ENCODE data around the gene PPP3R1.

The PPP3R1 gene

DNA sequence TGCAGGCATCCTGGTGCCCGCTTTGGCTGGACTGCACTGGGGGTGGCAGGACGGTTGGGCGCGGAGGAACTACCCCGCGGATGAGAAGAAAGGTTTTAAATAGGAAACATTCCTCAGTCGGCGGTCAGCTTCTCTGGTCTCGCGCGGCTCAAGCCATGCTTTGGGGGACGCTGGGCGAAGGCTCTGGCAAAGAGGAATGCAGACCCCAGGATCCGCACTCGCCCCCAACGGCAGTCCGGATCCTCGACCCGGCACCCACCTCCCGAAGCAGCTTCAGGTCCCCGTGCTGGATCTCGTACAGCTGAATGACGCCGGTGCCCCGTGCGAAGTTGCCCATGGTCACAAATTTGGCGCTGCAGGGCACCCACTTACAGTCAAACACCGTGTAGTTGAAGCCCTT is 95.3 kb downstream of the PPP3R1 start:
- Histone ChIP-seq H4K91ac (ENCODE audit: low read length) (peak overlapping the region; percentile 21), H3K9ac (ENCODE audit: low read length) (peak overlapping the region; percentile 96), H2BK120ac (ENCODE audit: low read depth, low read length) (no peak overlapping the region), H2AFZ (ENCODE audit: low read depth, low read length) (peak overlapping the region; percentile 81), H4K8ac (ENCODE audit: low read length) (peak overlapping the region; percentile 30), H3K14ac (ENCODE audit: low read length in 2 of 2) (no peak overlapping the region), H3K18ac (ENCODE audit: low read depth in 1 of 2, low read length in 2 of 2) (peak overlapping the region; percentile 29 to 71), H3K79me1 (replicated peaks; ENCODE audit: low read length, poor library complexity, severe bottlenecking) (peaks cover 21% of the 10 kb centered on the region), H3K23ac (ENCODE audit: low read length in 2 of 2) (no peak overlapping the region), H2BK12ac (ENCODE audit: low read length in 2 of 2) (no peak overlapping the region), H3K4ac (ENCODE audit: low read depth in 1 of 2, low read length in 2 of 2) (peak overlapping the region in 1 of 2 experiments; percentile 71), H2AK5ac (ENCODE audit: low read length, severe bottlenecking) (no peak overlapping the region), H3K27ac (ENCODE audit: low read length, poor library complexity, severe bottlenecking) (peak overlapping the region; percentile 87), H3K4me1 (ENCODE audit: control insufficient read depth, insufficient read depth, low read depth, low read length) (peaks cover 1% of the 10 kb centered on the region), H3K9me3 (ENCODE audit: control insufficient read depth, low read length) (no peaks in the 10 kb centered on the region), H3K36me3 (ENCODE audit: control insufficient read depth in 1 of 2, insufficient read depth in 2 of 2, low read depth in 1 of 2, low read length in 2 of 2) (peaks cover 3 to 23% of the 10 kb centered on the region in 2 experiments), H3K4me3 (ENCODE audit: insufficient read depth in 1 of 2, low read depth in 1 of 2, low read length in 2 of 2) (peak overlapping the region; percentile 74 to 94), H3K4me2 (ENCODE audit: low read length, poor library complexity, severe bottlenecking) (peak overlapping the region; percentile 65), H2BK15ac (ENCODE audit: low read depth, poor library complexity, severe bottlenecking) (peak overlapping the region; percentile 12), H2BK5ac (ENCODE audit: low read depth, low read length, poor library complexity, severe bottlenecking) (no peak overlapping the region), H3K27me3 (ENCODE audit: control insufficient read depth in 1 of 2, insufficient read depth in 1 of 2, low read length in 2 of 2) (no peaks in the 10 kb centered on the region)
- DNase-seq, result no peak
- under 1% methylated on average over 28 of the region's 28 CpGs for WGBS

DNA sequence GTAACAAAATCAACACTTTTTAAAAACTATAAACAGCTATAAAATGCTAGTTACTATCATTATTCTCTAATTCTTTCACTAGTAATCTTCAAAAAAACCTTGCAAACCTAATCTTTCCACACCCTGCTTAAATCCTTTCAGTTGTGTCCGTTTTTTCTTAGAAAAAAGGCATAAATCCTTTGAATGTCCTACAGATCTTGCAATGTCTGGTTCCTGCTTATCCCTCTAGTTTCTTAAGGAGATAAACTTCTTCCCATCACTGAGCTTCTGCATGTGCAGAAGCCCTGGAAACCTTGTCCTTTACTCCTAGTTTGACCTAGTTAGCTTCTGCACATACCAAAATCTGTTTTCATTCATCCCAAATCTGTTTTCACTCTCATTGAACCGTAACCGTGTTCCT is 95.9 kb downstream of the PPP3R1 start:
- Histone ChIP-seq H3K9me3 (ENCODE audit: control insufficient read depth, low read length) (no peaks in the 10 kb centered on the region), H3K4me2 (ENCODE audit: low read length, poor library complexity, severe bottlenecking) (peak overlapping the region; percentile 65), H3K27ac (ENCODE audit: low read length, poor library complexity, severe bottlenecking) (no peak overlapping the region), H3K4ac (ENCODE audit: low read depth in 1 of 2, low read length in 2 of 2) (no peak overlapping the region), H3K27me3 (ENCODE audit: control insufficient read depth in 1 of 2, insufficient read depth in 1 of 2, low read length in 2 of 2) (no peaks in the 10 kb centered on the region), H4K91ac (ENCODE audit: low read length) (no peak overlapping the region), H3K4me3 (ENCODE audit: insufficient read depth in 1 of 2, low read depth in 1 of 2, low read length in 2 of 2) (peak overlapping the region in 1 of 2 experiments; percentile 94), H2BK15ac (ENCODE audit: low read depth, poor library complexity, severe bottlenecking) (no peak overlapping the region), H4K8ac (ENCODE audit: low read length) (no peak overlapping the region), H3K18ac (ENCODE audit: low read depth in 1 of 2, low read length in 2 of 2) (no peak overlapping the region), H3K23ac (ENCODE audit: low read length in 2 of 2) (no peak overlapping the region), H3K36me3 (ENCODE audit: control insufficient read depth in 1 of 2, insufficient read depth in 2 of 2, low read depth in 1 of 2, low read length in 2 of 2) (peaks cover 0 to 17% of the 10 kb centered on the region in 2 experiments), H3K14ac (ENCODE audit: low read length in 2 of 2) (no peak overlapping the region), H2BK5ac (ENCODE audit: low read depth, low read length, poor library complexity, severe bottlenecking) (no peak overlapping the region), H3K79me1 (replicated peaks; ENCODE audit: low read length, poor library complexity, severe bottlenecking) (peaks cover 24% of the 10 kb centered on the region), H3K9ac (ENCODE audit: low read length) (peak overlapping the region; percentile 96), H3K4me1 (ENCODE audit: control insufficient read depth, insufficient read depth, low read depth, low read length) (peaks cover 1% of the 10 kb centered on the region), H2AFZ (ENCODE audit: low read depth, low read length) (no peak overlapping the region), H2BK120ac (ENCODE audit: low read depth, low read length) (no peak overlapping the region), H2AK5ac (ENCODE audit: low read length, severe bottlenecking) (no peak overlapping the region), H2BK12ac (ENCODE audit: low read length in 2 of 2) (no peak overlapping the region)
- 55% methylated on average over 1 of the region's 3 CpGs for WGBS
- DNase-seq, result peak; percentile 7

DNA sequence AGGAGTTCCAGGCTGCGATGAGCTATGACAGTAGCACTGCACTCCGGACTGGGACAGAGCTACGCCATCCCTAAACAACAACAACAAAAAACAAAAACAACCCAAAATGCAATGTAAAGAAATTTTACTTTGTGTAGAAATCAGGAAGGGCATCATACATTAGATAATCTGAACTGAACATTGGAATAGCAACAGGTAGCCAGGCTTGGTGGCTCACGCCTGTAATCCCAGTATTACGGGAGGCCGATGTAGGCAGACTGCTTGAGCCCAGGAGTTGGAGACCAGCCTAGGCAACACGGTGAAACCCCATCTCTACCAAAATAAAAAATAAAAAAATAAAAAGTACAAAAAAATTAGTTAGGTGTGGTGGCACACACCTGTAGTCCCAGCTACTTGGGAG is 96.7 kb downstream of the PPP3R1 start:
- 100% methylated on average over 3 of the region's 7 CpGs for WGBS
- Histone ChIP-seq H3K14ac (ENCODE audit: low read length in 2 of 2) (no peak overlapping the region), H3K4me2 (ENCODE audit: low read length, poor library complexity, severe bottlenecking) (no peak overlapping the region), H3K27me3 (ENCODE audit: control insufficient read depth in 1 of 2, insufficient read depth in 1 of 2, low read length in 2 of 2) (no peaks in the 10 kb centered on the region), H2BK15ac (ENCODE audit: low read depth, poor library complexity, severe bottlenecking) (no peak overlapping the region), H3K4ac (ENCODE audit: low read depth in 1 of 2, low read length in 2 of 2) (no peak overlapping the region), H3K27ac (ENCODE audit: low read length, poor library complexity, severe bottlenecking) (no peak overlapping the region), H2BK5ac (ENCODE audit: low read depth, low read length, poor library complexity, severe bottlenecking) (no peak overlapping the region), H3K4me3 (ENCODE audit: insufficient read depth in 1 of 2, low read depth in 1 of 2, low read length in 2 of 2) (no peak overlapping the region), H2BK12ac (ENCODE audit: low read length in 2 of 2) (no peak overlapping the region), H3K79me1 (replicated peaks; ENCODE audit: low read length, poor library complexity, severe bottlenecking) (peaks cover 22% of the 10 kb centered on the region), H2AK5ac (ENCODE audit: low read length, severe bottlenecking) (no peak overlapping the region), H3K9ac (ENCODE audit: low read length) (peak overlapping the region; percentile 96), H4K91ac (ENCODE audit: low read length) (no peak overlapping the region), H2AFZ (ENCODE audit: low read depth, low read length) (no peak overlapping the region), H3K4me1 (ENCODE audit: control insufficient read depth, insufficient read depth, low read depth, low read length) (peaks cover 1% of the 10 kb centered on the region), H3K36me3 (ENCODE audit: control insufficient read depth in 1 of 2, insufficient read depth in 2 of 2, low read depth in 1 of 2, low read length in 2 of 2) (peaks cover 0 to 9% of the 10 kb centered on the region in 2 experiments), H2BK120ac (ENCODE audit: low read depth, low read length) (no peak overlapping the region), H3K18ac (ENCODE audit: low read depth in 1 of 2, low read length in 2 of 2) (no peak overlapping the region), H3K23ac (ENCODE audit: low read length in 2 of 2) (no peak overlapping the region), H3K9me3 (ENCODE audit: control insufficient read depth, low read length) (no peaks in the 10 kb centered on the region), H4K8ac (ENCODE audit: low read length) (no peak overlapping the region)
- no peak for DNase-seq

DNA sequence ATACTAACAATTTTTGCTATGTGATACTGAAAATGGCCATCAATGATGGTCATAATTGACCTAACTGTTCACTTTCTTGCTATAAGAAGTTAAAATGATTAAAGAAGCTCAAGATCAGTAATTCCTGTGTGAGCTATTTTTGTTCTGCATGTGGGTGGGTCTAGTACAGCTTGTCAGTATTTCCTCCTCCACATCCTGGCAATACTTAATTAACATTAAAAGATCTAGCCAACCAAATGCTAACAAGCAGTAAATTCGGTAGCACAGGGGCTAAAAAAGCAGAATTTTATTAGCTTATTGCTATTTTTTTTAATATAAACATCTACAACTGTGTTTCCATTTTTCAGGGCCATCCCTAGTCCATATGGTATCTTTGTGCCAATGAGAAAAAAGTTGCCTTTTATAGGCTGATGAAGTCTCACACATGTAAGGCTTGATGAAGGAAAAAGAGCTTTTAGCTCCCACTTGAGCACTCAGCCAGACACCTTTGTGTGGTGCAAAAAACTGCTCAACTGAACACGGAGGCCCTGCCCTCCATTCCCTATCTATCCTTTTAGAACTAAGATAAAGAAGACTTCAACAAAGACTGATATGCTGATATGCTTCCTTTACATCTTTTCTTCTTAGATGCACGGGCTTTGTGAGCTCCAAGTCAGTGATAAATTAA is 99.5 kb downstream of the PPP3R1 start:
- H3K27ac ChIP-seq (ENCODE audit: low read length, poor library complexity, severe bottlenecking), result no peak overlapping the region
- H4K91ac ChIP-seq (ENCODE audit: low read length), result no peak overlapping the region
- no peak overlapping the region for H2BK5ac ChIP-seq (ENCODE audit: low read depth, low read length, poor library complexity, severe bottlenecking)
- peaks cover 1% of the 10 kb centered on the region for H3K4me1 ChIP-seq (ENCODE audit: control insufficient read depth, insufficient read depth, low read depth, low read length)
- no peaks in the 10 kb centered on the region for H3K36me3 ChIP-seq (ENCODE audit: control insufficient read depth in 1 of 2, insufficient read depth in 2 of 2, low read depth in 1 of 2, low read length in 2 of 2)
- no peak overlapping the region for H4K8ac ChIP-seq (ENCODE audit: low read length)
- H3K14ac ChIP-seq (ENCODE audit: low read length in 2 of 2), result no peak overlapping the region
- no peak overlapping the region for H3K4me3 ChIP-seq (ENCODE audit: insufficient read depth in 1 of 2, low read depth in 1 of 2, low read length in 2 of 2)
- H3K4ac ChIP-seq (ENCODE audit: low read depth in 1 of 2, low read length in 2 of 2), result no peak overlapping the region
- no peak overlapping the region for H2AFZ ChIP-seq (ENCODE audit: low read depth, low read length)
- DNase-seq, result no peak
- no peak overlapping the region for H3K4me2 ChIP-seq (ENCODE audit: low read length, poor library complexity, severe bottlenecking)
- WGBS, result 100% methylated on average over 1 of the region's 3 CpGs
- H3K27me3 ChIP-seq (ENCODE audit: control insufficient read depth in 1 of 2, insufficient read depth in 1 of 2, low read length in 2 of 2), result no peaks in the 10 kb centered on the region
- H2BK120ac ChIP-seq (ENCODE audit: low read depth, low read length), result no peak overlapping the region
- H3K18ac ChIP-seq (ENCODE audit: low read depth in 1 of 2, low read length in 2 of 2), result no peak overlapping the region
- H3K9ac ChIP-seq (ENCODE audit: low read length), result no peak overlapping the region
- no peak overlapping the region for H2BK12ac ChIP-seq (ENCODE audit: low read length in 2 of 2)
- no peak overlapping the region for H2BK15ac ChIP-seq (ENCODE audit: low read depth, poor library complexity, severe bottlenecking)
- peaks cover 28% of the 10 kb centered on the region for H3K79me1 ChIP-seq (replicated peaks; ENCODE audit: low read length, poor library complexity, severe bottlenecking)
- H3K23ac ChIP-seq (ENCODE audit: low read length in 2 of 2), result no peak overlapping the region
- no peak overlapping the region for H2AK5ac ChIP-seq (ENCODE audit: low read length, severe bottlenecking)
- H3K9me3 ChIP-seq (ENCODE audit: control insufficient read depth, low read length), result no peaks in the 10 kb centered on the region
